Nucleus accumbens (tissue), 56 donors: ENCODE data around the gene NKTR.

Experiments
- DNase-seq, 56 donors: peaks; one replicate each; lab custom pipeline; 2025; lab: John Stamatoyannopoulos, UW

NKTR gene

DNA sequence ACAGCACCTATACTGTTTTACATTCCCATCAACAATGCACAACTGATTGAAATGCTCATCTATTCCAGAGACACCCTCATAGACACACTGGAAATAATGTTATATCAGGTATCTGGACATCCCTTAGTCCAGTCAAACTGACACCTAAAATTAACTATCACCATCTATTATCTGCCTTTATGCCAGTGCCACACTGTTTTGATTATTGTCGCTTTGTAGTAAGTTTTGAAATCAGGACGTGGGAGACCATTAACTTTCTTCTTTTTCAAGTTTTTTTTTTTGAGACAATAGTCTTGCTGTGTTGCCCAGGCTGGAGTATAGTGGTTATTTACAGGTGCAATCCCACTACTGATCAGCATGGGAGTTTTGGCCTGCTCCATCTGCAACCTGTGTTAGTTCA, 75.4 kb downstream of the NKTR start:
- no peak for DNase-seq

DNA sequence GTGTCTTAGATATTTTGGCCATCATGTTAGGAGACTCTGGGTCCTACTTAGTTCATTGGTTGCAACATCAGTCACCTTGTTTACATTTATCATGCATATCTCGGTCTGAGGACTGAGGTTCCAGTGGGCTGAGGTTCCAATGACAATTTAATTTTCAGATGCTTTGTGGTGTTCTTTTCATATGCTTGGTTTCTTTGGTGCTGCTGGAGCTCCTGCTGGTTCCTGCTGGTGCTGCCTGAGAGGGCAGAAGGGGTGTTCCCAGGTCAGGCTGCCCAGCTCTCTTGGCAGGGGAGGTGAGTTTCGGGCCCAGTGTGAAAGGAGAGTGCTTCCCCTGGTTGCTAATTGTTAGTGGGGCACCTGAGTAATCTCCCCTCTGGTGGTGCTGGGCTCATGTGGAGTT, 78.0 kb downstream of the NKTR start:
- DNase-seq, result no peak

DNA sequence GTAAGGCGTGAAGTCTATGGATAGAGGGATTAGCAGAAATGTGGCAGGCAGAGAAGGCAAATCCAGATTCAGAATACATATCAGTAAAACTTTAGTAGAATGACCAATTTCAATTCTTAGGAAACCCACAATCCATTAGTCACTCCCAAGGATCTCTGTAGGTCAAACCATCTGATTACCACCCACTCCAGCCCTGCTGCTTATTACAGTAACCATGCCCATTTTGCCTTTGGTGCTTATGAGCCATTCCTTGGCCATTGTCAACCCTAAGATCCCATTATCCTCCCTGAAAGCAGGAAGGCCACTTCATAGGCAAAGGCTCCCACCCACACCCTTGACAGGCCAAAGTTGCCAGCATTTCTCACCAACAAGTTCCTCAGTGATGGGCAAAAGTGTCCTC, 79.8 kb downstream of the NKTR start:
- no peak for DNase-seq

GRCh38 chr3:42680806-42681205, 80.3 kb downstream of the NKTR start:
- no peak for DNase-seq

DNA sequence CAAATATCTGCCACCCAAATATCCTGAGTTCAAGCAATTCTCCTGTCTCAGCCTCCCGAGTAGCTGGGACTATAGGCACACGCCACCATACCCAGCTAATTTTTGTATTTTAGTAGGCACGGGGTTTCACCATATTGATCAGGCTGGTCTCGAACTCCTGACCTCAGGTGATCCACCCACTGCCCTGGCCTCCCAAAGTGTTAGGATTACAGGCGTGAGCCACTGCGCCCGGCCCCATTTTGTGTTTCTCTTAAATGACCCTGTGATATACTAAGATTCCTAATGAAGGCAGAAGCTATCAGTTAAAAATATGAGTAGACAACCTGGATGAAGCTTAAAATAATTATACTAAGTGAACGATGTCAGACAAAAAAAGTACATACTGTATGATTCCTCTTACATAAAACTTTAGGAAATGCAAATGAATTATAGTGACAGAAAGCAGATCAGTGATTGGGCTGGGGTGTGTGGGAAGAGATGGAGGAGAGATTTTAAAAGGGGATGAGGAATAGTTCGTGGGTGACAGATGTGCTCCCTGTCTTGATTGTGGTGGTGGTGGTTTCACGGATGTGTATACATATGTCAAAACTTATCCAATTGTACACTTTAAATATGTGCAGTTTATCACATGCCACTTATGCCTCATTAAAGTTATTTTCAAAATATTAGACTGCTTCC, 81.0 kb downstream of the NKTR start:
- DNase-seq, result peak in 4 of 56 donors; percentile 27 to 43 (median 32)

GRCh38 chr3:42682301-42683070, 82.0 kb downstream of the NKTR start:
- no peak for DNase-seq

- peak in 47 of 56 donors; percentile 27 to 87 (median 70) for DNase-seq
Observed at GRCh38 chr3:42683875-42684598, 83.6 kb downstream of the NKTR start.

DNA sequence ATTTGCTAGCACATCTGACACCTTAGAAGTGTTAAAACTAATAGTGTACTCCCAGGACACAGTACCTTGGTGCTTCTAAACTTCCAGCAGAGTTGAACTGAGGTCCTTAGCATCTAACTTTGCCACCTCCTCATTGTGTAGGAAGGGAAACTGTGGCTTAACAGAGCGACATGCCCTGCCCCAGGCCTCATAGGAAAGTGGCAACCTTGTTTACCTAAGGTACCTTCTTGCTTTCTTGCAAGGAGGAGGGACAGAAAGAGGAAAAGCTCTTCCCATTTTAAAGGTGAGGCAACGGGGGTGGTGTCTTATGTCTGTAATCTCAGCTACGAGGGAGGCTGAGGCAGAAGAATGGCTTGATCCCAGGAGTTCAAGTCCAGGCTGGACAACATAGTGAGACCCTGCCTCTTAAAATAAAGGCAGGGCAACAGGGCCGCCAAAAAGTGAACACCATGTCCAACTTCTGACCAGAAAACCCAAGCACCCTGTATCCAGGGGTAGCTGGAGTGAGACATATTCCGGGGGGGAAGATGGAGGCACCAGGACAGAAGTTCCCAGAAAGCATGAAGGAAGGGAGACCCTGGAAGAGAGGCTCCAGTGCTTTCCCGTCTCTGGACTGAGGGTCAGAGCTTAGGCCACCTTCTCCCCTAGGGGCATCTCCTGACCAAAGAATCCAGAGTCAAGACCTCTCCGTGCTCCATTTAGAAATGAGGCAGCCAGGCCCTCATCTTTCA, 84.3 kb downstream of the NKTR start:
- DNase-seq, result no peak

DNA sequence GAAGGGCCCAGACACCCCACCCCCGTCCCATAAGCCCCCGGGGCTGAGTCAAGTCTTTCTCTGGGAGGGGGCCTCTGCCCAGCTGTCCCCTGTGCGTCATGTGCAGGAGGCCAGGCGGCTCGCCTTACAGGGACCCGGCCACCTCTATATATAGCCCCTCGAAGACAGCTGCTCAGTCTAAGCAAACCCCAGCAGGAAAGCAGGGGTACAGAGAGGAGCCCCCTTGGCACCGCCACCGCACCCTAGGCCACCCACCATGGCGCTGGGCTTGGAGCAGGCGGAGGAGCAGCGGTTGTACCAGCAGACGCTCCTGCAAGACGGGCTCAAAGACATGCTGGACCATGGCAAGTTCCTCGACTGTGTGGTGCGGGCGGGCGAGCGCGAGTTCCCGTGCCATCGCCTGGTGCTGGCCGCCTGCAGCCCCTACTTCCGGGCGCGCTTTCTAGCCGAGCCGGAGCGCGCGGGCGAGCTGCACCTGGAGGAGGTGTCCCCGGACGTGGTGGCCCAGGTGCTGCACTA, 84.9 kb downstream of the NKTR start, which contains the start of gene KLHL40:
TSS of gene KLHL40 (plus strand) at position 175 of the 519 bp plus-strand sequence. CDS start at position 257, 82 bp downstream.
- DNase-seq, result no peak

DNA sequence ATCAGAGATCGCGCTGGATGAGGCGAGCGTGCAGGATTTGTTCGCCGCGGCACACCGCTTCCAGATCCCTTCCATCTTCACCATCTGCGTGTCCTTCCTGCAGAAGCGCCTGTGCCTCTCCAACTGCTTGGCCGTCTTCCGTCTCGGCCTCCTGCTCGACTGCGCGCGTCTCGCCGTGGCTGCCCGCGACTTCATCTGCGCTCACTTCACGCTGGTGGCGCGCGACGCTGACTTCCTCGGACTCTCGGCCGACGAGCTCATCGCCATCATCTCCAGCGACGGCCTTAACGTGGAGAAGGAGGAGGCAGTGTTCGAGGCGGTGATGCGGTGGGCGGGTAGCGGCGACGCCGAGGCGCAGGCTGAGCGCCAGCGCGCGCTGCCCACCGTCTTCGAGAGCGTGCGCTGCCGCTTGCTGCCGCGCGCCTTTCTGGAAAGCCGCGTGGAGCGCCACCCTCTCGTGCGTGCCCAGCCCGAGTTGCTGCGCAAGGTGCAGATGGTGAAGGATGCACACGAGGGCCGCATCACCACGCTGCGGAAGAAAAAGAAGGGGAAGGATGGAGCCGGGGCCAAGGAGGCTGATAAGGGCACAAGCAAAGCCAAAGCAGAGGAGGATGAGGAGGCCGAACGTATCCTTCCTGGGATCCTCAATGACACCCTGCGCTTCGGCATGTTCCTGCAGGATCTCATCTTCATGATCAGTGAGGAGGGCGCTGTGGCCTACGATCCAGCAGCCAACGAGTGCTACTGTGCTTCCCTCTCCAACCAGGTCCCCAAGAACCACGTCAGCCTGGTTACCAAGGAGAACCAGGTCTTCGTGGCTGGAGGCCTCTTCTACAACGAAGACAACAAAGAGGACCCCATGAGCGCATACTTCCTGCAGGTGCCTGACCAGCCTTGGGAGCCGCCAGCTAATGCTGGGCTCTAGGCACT, 85.7 kb downstream of the NKTR start:
- DNase-seq, result no peak

- DNase-seq, result no peak
Observed at GRCh38 chr3:42686832-42687650, 86.6 kb downstream of the NKTR start.

DNA sequence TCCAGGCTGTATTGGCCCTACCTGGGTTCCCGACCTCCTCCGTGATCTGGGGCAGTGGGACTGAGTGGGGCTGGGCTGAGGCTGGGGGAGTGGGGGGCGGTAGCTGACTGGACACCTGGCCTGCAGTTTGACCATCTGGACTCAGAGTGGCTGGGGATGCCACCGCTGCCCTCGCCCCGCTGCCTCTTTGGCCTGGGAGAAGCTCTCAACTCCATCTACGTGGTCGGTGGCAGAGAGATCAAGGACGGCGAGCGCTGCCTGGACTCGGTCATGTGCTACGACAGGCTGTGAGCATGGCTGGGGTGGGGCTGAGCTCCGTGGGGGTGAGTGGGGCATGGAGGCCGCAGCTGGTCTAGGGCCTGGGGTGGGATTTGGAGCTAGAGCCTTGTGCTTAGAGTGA, 87.5 kb downstream of the NKTR start:
- no peak for DNase-seq

DNA sequence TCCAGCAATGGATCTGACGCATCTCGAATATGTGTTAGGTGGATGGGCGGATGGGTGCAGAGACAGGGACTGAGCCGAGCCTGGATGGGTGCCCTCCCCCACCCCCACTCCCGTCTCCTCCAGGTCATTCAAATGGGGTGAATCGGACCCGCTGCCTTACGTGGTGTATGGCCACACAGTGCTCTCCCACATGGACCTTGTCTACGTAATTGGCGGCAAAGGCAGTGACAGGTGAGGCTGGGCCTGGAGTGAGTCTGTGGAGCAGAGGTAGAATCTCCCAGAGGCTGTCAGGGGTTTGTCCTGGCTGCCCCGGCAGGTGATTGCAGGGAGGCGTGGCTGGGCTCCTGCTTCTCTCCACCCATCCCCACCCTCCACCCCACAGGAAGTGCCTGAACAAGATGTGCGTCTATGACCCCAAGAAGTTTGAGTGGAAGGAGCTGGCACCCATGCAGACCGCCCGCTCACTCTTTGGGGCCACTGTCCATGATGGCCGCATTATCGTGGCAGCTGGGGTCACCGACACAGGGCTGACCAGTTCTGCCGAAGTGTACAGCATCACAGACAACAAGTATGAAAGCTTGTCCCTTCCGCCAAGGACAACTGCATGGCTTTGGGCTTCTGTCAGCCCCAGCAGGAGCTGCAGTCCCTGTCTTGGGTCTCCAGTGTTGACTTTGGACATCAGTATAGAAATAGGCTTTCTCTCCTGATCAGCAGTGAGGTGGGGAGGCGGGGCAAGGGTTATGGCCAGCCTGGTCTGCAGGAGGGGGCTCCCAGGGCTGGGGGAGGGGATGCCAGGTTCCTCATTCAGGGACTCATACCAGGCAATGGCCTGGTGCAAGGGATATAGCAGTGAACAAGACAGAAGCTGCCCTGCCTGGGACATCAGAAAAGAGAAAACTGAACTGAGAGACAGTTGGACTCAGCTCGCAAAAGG, 88.3 kb downstream of the NKTR start:
- DNase-seq, result no peak

- DNase-seq, result no peak
Observed at GRCh38 chr3:42689421-42690014, 89.0 kb downstream of the NKTR start.

GRCh38 chr3:42690191-42690590, 89.7 kb downstream of the NKTR start:
- no peak for DNase-seq

- peak in 13 of 56 donors; percentile 18 to 55 (median 29) for DNase-seq
Observed at GRCh38 chr3:42690766-42691680, 90.5 kb downstream of the NKTR start.
